Heart left ventricle (tissue), 16 donors: ENCODE results near the gene PLA2G6. TPM values are rescaled to one million over a fixed set of nuclear protein-coding genes. Genes with fewer than 3 reads are reported as not detected.
A peak's percentile ranks its signal among the peaks of the same experiment; 100 is the strongest.

Experiments used
- ATAC-seq, 4 donors: fragments of 200-7000 bp; cut with Tn5 transposase; one replicate each; pipeline ENCODE4 v1.9.1; 2020 to 2022; ENCODE audit warnings: moderate library complexity in 4 of 4, mild to moderate bottlenecking in 3 of 4, moderate number of reproducible peaks in 1 of 4
- DNase-seq, 5 donors: peaks; one replicate each; pipeline ENCODE4 v3.0.0-alpha.2; 2020
- H3K27ac ChIP-seq, 12 donors: fragments of 200-600 bp; sonication (generic) in 4 of 12; one replicate each; pipeline versions ENCODE4 v1.5.0 to v1.8.0; 2016 to 2022; ENCODE audit warnings: mild to moderate bottlenecking in 2 of 12
- H3K27me3 ChIP-seq, 9 donors: fragments of 200-600 bp; sonication (generic) in 2 of 9; one replicate each; pipeline versions ENCODE4 v1.5.1 to v1.8.0; 2016 to 2022; ENCODE audit warnings: mild to moderate bottlenecking in 3 of 9
- H3K36me3 ChIP-seq, 9 donors: fragments of 200-600 bp; sonication (generic) in 2 of 9; one replicate each; pipeline versions ENCODE4 v1.5.0 to v1.8.0; 2018 to 2022; ENCODE audit warnings: mild to moderate bottlenecking in 2 of 9
- H3K4me1 ChIP-seq, 12 donors: fragments of 200-600 bp; sonication (generic) in 4 of 12; one replicate each; pipeline versions ENCODE4 v1.5.0 to v1.8.0; 2016 to 2022; ENCODE audit warnings: mild to moderate bottlenecking in 3 of 12
- H3K4me3 ChIP-seq, 12 donors: fragments of 200-600 bp; sonication (generic) in 4 of 12; one replicate each; pipeline versions ENCODE4 v1.5.0 to v1.8.0; 2017 to 2022; ENCODE audit warnings: mild to moderate bottlenecking in 9 of 12, moderate library complexity in 4 of 12
- H3K9me3 ChIP-seq, 12 donors: fragments of 200-600 bp; sonication (generic) in 4 of 12; one replicate each; pipeline versions ENCODE4 v1.5.0 to v1.8.0; 2016 to 2022; ENCODE audit warnings: mild to moderate bottlenecking in 1 of 12
- POLR2A ChIP-seq, 2 donors: fragments of 450-650 bp; IDR thresholded peaks; one replicate each; pipeline ENCODE4 v1.6.1; 2017; ENCODE audit warnings: antibody characterized with exemption in 2 of 2, mild to moderate bottlenecking in 2 of 2, moderate library complexity in 2 of 2
- WGBS, 4 donors: extraction: QIAGEN DNeasy Blood & Tissue Kit in 2 of 4; methylation state at CpG; one replicate each; pipeline versions ENCODE4 v1.1.5 to v1.1.7; 2013 to 2018; 5-methylcytosine and 5-hydroxymethylcytosine counted together
- intact Hi-C, 10 donors: fragments of 100-400 bp; cut with DNase I; formaldehyde crosslinking; loops; one replicate each; pipeline versions ENCODE4 v1.11.1 to v1.14.2; 2022
- polyA plus RNA-seq, 2 donors: library from polyadenylated mRNA; stranded (reverse); fragments of 200-250 nt; gene quantifications; one replicate each; pipeline ENCODE4 v1.2.3, GENCODE V29; 2013
- total RNA-seq, 9 donors: library from RNA; depleted of rRNA in 2 of 9; stranded (reverse); fragments of >200 nt in 2 of 9; fragmentation: NEBNext Ultra II Directional in 3 of 9; extraction: Animal tissue kit (Norgen Biotek cat#: 25700) in 3 of 9; gene quantifications; one replicate each; pipeline versions ENCODE4 v1.1.0 to v1.2.4, GENCODE V29; 2016 to 2023
- TF ChIP-seq, protein P1 (sequence below), 12 donors: fragments of 200-600 bp; sonication (generic) in 4 of 12; IDR thresholded peaks; one replicate each; pipeline versions ENCODE4 v1.5.0 to v1.8.0; 2018 to 2022; ENCODE audit warnings: antibody characterized with exemption in 12 of 12, mild to moderate bottlenecking in 5 of 12
- donor health status: ischemic (EF 13 %, LVEDD 7.1; RV severe dilation, severe dysfunction).
- donor health status: healthy with polysubstance abuse.
- donor health status: DM: no; HTN: yes; CAD: no.
- donor health status: DM: no; HTN: no; CAD: no.
- donor health status: ischemic (EF 25% LVEDD 6.9; RV normal size, moderate dysfunction).
- donor health status: ischemic (EF 25% LVEDD 5.7; RV mildly dilated, moderate dysfunction).
- donor health status: healthy.
- donor health status: DM: yes; HTN: yes; CAD: no.
- donor health status: ischemic (EF 35%, LVEDD 5.7; RV mildly dilated, moderate dysfunction).
- donor health status: nonischemic (EF 11% LVEDD 7.7; RV severe dilation, severe dysfunction).
- donor health status: DM: yes; HTN: yes; CAD: no.
- donor health status: PGD.
- donor health status: ischemic (EF 29% LVEDD 5.4; RV normal size, mild dysfunction).
- donor health status: nonischemic (EF 23%, LVEDD 6.1; RV moderate dilation, normal function).

PLA2G6 gene
- total and polyA plus RNA-seq, 11 donors: 4.9 to 17.9 (median 11.0) TPM

GRCh38 chr22:38077595-38077994 is 104.0 kb downstream of the PLA2G6 start:
- TF ChIP-seq, protein P1, sequence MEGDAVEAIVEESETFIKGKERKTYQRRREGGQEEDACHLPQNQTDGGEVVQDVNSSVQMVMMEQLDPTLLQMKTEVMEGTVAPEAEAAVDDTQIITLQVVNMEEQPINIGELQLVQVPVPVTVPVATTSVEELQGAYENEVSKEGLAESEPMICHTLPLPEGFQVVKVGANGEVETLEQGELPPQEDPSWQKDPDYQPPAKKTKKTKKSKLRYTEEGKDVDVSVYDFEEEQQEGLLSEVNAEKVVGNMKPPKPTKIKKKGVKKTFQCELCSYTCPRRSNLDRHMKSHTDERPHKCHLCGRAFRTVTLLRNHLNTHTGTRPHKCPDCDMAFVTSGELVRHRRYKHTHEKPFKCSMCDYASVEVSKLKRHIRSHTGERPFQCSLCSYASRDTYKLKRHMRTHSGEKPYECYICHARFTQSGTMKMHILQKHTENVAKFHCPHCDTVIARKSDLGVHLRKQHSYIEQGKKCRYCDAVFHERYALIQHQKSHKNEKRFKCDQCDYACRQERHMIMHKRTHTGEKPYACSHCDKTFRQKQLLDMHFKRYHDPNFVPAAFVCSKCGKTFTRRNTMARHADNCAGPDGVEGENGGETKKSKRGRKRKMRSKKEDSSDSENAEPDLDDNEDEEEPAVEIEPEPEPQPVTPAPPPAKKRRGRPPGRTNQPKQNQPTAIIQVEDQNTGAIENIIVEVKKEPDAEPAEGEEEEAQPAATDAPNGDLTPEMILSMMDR (IDR thresholded peaks at IDR 0.05): no peak
- TF ChIP-seq POLR2A (IDR thresholded peaks at IDR 0.05): no peak
- Histone ChIP-seq H3K27ac (no peak overlapping the region), H3K27me3 (peaks cover 0 to 23% (median 8%) of the 10 kb centered on the region in 9 donors), H3K36me3 (peaks cover 0 to 27% (median 19%) of the 10 kb centered on the region in 9 donors), H3K9me3 (no peaks in the 10 kb centered on the region), H3K4me1 (peaks cover 5 to 22% (median 14%) of the 10 kb centered on the region in 12 donors), H3K4me3 (no peak overlapping the region)
- 75 to 84% (median 77%) methylated on average over 13 to 14 of the region's 14 CpGs for WGBS, 4 donors
- no peak for ATAC-seq
- intact Hi-C loops: loop anchor here in 1 of 10 donors (10.0 kb wide), 1 partner anchor 247 kb away; no protein-coding TSS in a partner anchor
- peak in 1 of 5 donors; percentile 55 for DNase-seq

DNA sequence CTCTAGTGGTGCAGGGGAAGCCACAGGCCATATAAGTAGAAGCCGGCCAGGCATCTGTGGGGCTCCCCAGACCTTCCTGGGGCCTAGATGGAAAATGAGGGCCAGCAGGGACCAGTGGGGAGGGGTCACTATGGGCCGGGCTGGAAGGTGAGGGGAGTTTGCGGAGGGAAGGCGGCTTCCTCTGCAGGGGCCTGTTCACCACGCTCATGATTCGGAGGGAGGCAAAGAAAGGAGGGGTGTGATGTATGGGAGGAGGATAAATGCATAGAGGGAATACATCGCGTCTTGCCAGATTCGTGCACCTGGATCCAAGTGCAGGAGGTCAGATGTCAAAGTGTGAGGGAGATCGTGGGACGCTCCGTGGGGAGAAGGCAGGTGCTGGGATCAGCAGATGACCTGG is 104.5 kb downstream of the PLA2G6 start:
- no peak for ATAC-seq
- DNase-seq: peak in 1 of 5 donors; percentile 33

GRCh38 chr22:38075961-38076360 is 105.7 kb downstream of the PLA2G6 start:
- H3K27me3 ChIP-seq: peaks cover 0 to 8% (median 0%) of the 10 kb centered on the region in 9 donors
- no peak for TF ChIP-seq POLR2A (IDR thresholded peaks at IDR 0.05)
- TF ChIP-seq, protein P1 (IDR thresholded peaks at IDR 0.05): no peak
- H3K9me3 ChIP-seq: no peaks in the 10 kb centered on the region
- DNase-seq (peak in 1 of 5 donors; percentile 20), ATAC-seq (no peak)
- intact Hi-C loops: loop anchor here in 1 of 10 donors (10.0 kb wide), 1 partner anchor 249 kb away; no protein-coding TSS in a partner anchor
- H3K36me3 ChIP-seq: peaks cover 0 to 42% (median 34%) of the 10 kb centered on the region in 9 donors
- H3K4me3 ChIP-seq: no peak overlapping the region
- peaks cover 0 to 11% (median 4%) of the 10 kb centered on the region in 12 donors for H3K4me1 ChIP-seq
- no peak overlapping the region for H3K27ac ChIP-seq
- 85 to 92% (median 91%) methylated on average over 13 of the region's 13 CpGs for WGBS, 4 donors

More for the DNA sequence above, 104.5 kb downstream of the PLA2G6 start:
- Histone ChIP-seq H3K4me1 (peaks cover 5 to 17% (median 12%) of the 10 kb centered on the region in 12 donors), H3K9me3 (no peaks in the 10 kb centered on the region), H3K4me3 (no peak overlapping the region), H3K27ac (no peak overlapping the region), H3K36me3 (peaks cover 0 to 32% (median 23%) of the 10 kb centered on the region in 9 donors), H3K27me3 (peaks cover 0 to 18% (median 5%) of the 10 kb centered on the region in 9 donors)
- TF ChIP-seq, protein P1 (IDR thresholded peaks at IDR 0.05): no peak
- no peak for TF ChIP-seq POLR2A (IDR thresholded peaks at IDR 0.05)
- WGBS, 4 donors: 86 to 89% (median 88%) methylated on average over 12 of the region's 12 CpGs
- intact Hi-C loops: loop anchor here in 1 of 10 donors (10.0 kb wide), 1 partner anchor 248 kb away; no protein-coding TSS in a partner anchor

- WGBS, 4 donors: 94 to 96% (median 95%) methylated on average over 29 to 32 of the region's 32 CpGs
- DNase-seq (peak in 1 of 5 donors; percentile 38), ATAC-seq (no peak)
- Histone ChIP-seq H3K4me3 (no peak overlapping the region), H3K9me3 (no peaks in the 10 kb centered on the region), H3K4me1 (peaks cover 0 to 11% (median 3%) of the 10 kb centered on the region in 12 donors), H3K27ac (no peak overlapping the region), H3K36me3 (peaks cover 0 to 42% (median 35%) of the 10 kb centered on the region in 9 donors), H3K27me3 (peaks cover 0 to 1% (median 0%) of the 10 kb centered on the region in 9 donors)
- TF ChIP-seq, protein P1 (IDR thresholded peaks at IDR 0.05): no peak
- TF ChIP-seq POLR2A (IDR thresholded peaks at IDR 0.05): no peak
- intact Hi-C loops: loop anchor here in 1 of 10 donors (10.0 kb wide), 1 partner anchor 250 kb away; no protein-coding TSS in a partner anchor
These were observed 106.4 kb downstream of the PLA2G6 start for GRCh38 chr22:38075105-38075825.
